Spleen (tissue), 11 donors: ENCODE results near the gene LGR6. TPM values are rescaled to one million over a fixed set of nuclear protein-coding genes. Genes with fewer than 3 reads are reported as not detected.

Experiments used
- DNase-seq: peaks from one replicate; pipeline ENCODE4 v3.0.0-alpha.2; 2020
- H3K27ac ChIP-seq, 8 donors: fragments of 200-600 bp; sonication (generic) in 7 of 8; 1 replicate in 4 of 8; 2 replicates in 4 of 8; pipeline versions ENCODE4 v1.5.0 to v1.8.0; 2016 to 2021; ENCODE audit warnings: inconsistent platforms in 4 of 8, mild to moderate bottlenecking in 4 of 8, moderate library complexity in 1 of 8
- H3K27me3 ChIP-seq, 7 donors: fragments of 200-600 bp; sonication (generic) in 6 of 7; replicated peaks in 1 of 7; 1 replicate in 4 of 7; 2 replicates in 3 of 7; pipeline versions ENCODE4 v1.5.0 to v1.8.0; 2016 to 2021; ENCODE audit warnings: inconsistent platforms in 3 of 7, mild to moderate bottlenecking in 1 of 7
- H3K36me3 ChIP-seq, 6 donors: fragments of 200-600 bp; sonication (generic) in 5 of 6; 1 replicate in 4 of 6; 2 replicates in 2 of 6; pipeline versions ENCODE4 v1.5.0 to v1.8.0; 2016 to 2021; ENCODE audit warnings: inconsistent platforms in 2 of 6
- H3K4me1 ChIP-seq, 6 donors: fragments of 200-600 bp; sonication (generic) in 5 of 6; 1 replicate in 3 of 6; 2 replicates in 3 of 6; pipeline versions ENCODE4 v1.5.0 to v1.8.0; 2016 to 2021; ENCODE audit warnings: inconsistent platforms in 3 of 6
- H3K4me3 ChIP-seq, 8 donors: fragments of 200-600 bp; sonication (generic) in 7 of 8; 1 replicate in 4 of 8; 2 replicates in 4 of 8; pipeline versions ENCODE4 v1.5.0 to v1.8.0; 2016 to 2021; ENCODE audit warnings: inconsistent platforms in 4 of 8, mild to moderate bottlenecking in 4 of 8, moderate library complexity in 2 of 8
- H3K9me3 ChIP-seq, 8 donors: fragments of 200-600 bp; sonication (generic) in 7 of 8; 1 replicate in 4 of 8; 2 replicates in 4 of 8; pipeline versions ENCODE4 v1.5.0 to v1.8.0; 2016 to 2021; ENCODE audit warnings: inconsistent platforms in 4 of 8
- POLR2A ChIP-seq, 3 donors: fragments of 450-650 bp; IDR thresholded peaks; one replicate each; pipeline ENCODE4 v1.5.1; 2017; ENCODE audit warnings: antibody characterized with exemption in 3 of 3, mild to moderate bottlenecking in 1 of 3
- POLR2AphosphoS5 ChIP-seq, 3 donors: sonication (generic); formaldehyde crosslinking; IDR thresholded peaks; one replicate each; pipeline ENCODE4 v1.5.1; 2017; ENCODE audit warnings: antibody characterized with exemption in 3 of 3
- whole genome bisulfite sequencing, 5 donors: extraction: QIAGEN DNeasy Blood & Tissue Kit in 3 of 5; methylation state at CpG; one replicate each; pipeline versions ENCODE4 v1.1.5 to v1.1.7; 2013 to 2018; 5-methylcytosine and 5-hydroxymethylcytosine counted together
- intact Hi-C: fragments of 100-400 bp; cut with DNase I; formaldehyde crosslinking; loops from one replicate; pipeline ENCODE4 v1.15.0; 2023; ENCODE audit warnings: low total_unique reads
- polyA plus RNA-seq, 3 donors: library from polyadenylated mRNA; stranded (reverse); fragments of 200-250 nt; gene quantifications; one replicate each; pipeline ENCODE4 v1.2.1, GENCODE V29; 2013
- total RNA-seq, 7 donors: library from RNA; depleted of rRNA in 3 of 7; stranded (reverse); fragments of >200 nt in 3 of 7; fragmentation: NEBNext Ultra II Directional in 4 of 7; extraction: Animal tissue kit (Norgen Biotek cat#: 25700) in 4 of 7; gene quantifications; one replicate each; pipeline versions ENCODE4 v1.1.0 to v1.2.1, GENCODE V29; 2016 to 2021
- TF ChIP-seq, protein P1 (sequence below), 11 experiments: fragments of 200-600 bp in 7 of 11; fragments of 450-650 bp in 4 of 11; sonication (generic) in 4 of 11; IDR thresholded peaks in 8 of 11; conservative IDR thresholded peaks in 3 of 11; 1 replicate in 7 of 11; 2 replicates in 4 of 11; pipeline versions ENCODE4 v1.4.0 to v1.8.0; 2016 to 2021; ENCODE audit warnings: antibody characterized with exemption in 11 of 11, inconsistent platforms in 4 of 11, mild to moderate bottlenecking in 1 of 11
- donor health status: healthy with polysubstance abuse.
- donor health status: DM: no; HTN: no; CAD: no; lungs with moderate emphysema.
- donor health status: DM: no; HTN: no; CAD: no.
- donor health status: Bipolar disorder and iron deficiency.
- donor health status: healthy.
- donor health status: DM: no; HTN: no; CAD: no.
- donor health status: DM: yes; HTN: yes; CAD: no.

Gene LGR6
- total and polyA plus RNA-seq, 10 donors = 0.61 to 24.5 (median 5.3) TPM

DNA sequence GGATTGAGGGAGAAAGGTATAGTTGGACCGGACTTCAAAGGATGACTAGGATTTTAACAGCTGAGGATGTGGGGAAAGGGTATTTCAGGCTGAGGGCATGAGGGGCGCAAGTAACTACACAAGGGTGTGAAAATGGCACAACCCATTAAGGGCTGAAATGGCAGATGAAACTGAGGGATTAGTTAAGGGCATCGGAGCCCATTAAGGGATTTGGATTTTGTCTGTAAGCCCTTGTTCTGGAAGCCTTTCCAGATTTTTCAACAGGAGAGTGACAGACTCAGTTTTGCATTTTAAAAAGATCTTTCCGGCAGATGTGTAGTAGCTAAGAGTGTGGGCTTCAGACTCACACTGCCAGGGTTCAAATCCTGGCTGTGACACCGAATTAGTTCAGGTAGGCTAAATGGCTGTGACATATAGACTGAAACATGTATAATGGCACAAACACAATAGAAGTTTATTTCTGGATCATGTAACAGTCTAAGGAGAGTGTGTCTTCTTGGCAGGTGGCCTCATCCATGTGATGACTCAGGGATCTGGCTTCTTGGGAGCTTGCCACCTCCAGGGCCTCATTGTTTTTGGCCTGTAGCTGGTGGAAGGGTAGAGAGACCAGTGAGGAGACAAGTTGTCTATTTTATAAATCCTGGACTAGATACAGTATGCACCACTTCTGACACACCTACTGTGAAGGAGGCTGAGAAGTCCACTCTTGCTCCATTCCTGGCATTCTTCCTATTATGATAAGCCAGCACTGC is 98.5 kb downstream of the LGR6 start:
- WGBS, 5 donors = 86 to 97% (median 90%) methylated on average over 5 of the region's 5 CpGs
- TF ChIP-seq, protein P1, sequence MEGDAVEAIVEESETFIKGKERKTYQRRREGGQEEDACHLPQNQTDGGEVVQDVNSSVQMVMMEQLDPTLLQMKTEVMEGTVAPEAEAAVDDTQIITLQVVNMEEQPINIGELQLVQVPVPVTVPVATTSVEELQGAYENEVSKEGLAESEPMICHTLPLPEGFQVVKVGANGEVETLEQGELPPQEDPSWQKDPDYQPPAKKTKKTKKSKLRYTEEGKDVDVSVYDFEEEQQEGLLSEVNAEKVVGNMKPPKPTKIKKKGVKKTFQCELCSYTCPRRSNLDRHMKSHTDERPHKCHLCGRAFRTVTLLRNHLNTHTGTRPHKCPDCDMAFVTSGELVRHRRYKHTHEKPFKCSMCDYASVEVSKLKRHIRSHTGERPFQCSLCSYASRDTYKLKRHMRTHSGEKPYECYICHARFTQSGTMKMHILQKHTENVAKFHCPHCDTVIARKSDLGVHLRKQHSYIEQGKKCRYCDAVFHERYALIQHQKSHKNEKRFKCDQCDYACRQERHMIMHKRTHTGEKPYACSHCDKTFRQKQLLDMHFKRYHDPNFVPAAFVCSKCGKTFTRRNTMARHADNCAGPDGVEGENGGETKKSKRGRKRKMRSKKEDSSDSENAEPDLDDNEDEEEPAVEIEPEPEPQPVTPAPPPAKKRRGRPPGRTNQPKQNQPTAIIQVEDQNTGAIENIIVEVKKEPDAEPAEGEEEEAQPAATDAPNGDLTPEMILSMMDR (IDR thresholded peaks at IDR 0.05 in 8 of 11, conservative IDR thresholded peaks at IDR 0.05 in 3 of 11) = no peak
- H3K27me3 ChIP-seq = no peaks in the 10 kb centered on the region
- DNase-seq = peak; percentile 3
- peak overlapping the region in 2 of 8 donors; percentile 6 to 20 for H3K27ac ChIP-seq
- H3K9me3 ChIP-seq = no peaks in the 10 kb centered on the region
- no peak overlapping the region for H3K4me3 ChIP-seq
- no peaks in the 10 kb centered on the region for H3K36me3 ChIP-seq
- intact Hi-C loops = no loop called here
- peaks cover 0 to 22% (median 4%) of the 10 kb centered on the region in 6 donors for H3K4me1 ChIP-seq

DNA sequence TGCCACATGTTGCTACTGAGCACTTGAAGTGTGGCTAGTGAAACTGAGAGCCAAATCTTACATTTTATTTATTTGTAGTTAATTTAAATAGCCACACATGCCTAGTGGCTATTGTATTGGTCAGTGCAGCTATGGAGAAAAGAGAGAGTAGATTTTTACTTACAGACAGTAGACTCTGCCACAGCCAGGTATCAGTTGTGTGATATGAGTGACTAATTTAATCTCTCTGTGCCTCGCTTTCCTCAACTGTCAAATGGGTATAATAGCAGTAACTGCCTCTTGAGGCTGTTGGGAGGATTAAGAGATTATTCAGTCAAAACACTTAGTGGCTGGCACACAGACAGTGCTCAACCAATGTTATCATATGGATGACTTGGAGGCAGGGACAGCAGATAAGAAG is 99.2 kb downstream of the LGR6 start:
- no peak for TF ChIP-seq POLR2A (IDR thresholded peaks at IDR 0.05)
- TF ChIP-seq POLR2AphosphoS5 (IDR thresholded peaks at IDR 0.05) = no peak
- TF ChIP-seq, protein P1 (IDR thresholded peaks at IDR 0.05 in 8 of 11, conservative IDR thresholded peaks at IDR 0.05 in 3 of 11) = no peak
- peak overlapping the region in 2 of 8 donors; percentile 6 to 20 for H3K27ac ChIP-seq
- H3K4me3 ChIP-seq = no peak overlapping the region
- H3K27me3 ChIP-seq = no peaks in the 10 kb centered on the region
- 93 to 100% (median 94%) methylated on average over 1 of the region's 1 CpG for WGBS, 5 donors
- DNase-seq = no peak
- H3K4me1 ChIP-seq = peaks cover 0 to 22% (median 2%) of the 10 kb centered on the region in 6 donors
- no peaks in the 10 kb centered on the region for H3K9me3 ChIP-seq
- intact Hi-C loops = no loop called here
- H3K36me3 ChIP-seq = no peaks in the 10 kb centered on the region

DNA sequence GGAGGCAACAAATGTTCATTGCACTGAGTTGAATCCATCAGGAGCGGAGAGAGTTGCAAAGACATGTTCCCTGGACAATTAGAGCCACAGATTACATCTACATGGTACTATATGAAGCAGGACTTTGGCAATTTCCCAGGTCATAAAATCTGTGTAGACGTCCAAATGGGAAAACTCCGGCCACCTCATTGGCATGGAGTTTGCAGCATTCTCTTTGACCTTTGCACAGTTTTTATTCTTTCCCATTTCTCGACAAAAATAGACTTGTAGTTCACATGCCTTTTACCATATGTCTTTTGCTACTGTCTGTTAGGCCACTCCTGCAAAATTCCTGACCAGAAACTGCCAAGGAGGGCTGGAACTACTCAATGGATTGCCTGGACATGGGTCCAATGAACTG is 100.0 kb downstream of the LGR6 start:
- intact Hi-C loops = no loop called here
- TF ChIP-seq POLR2AphosphoS5 (IDR thresholded peaks at IDR 0.05) (no peak), POLR2A (IDR thresholded peaks at IDR 0.05) (no peak)
- TF ChIP-seq, protein P1 (IDR thresholded peaks at IDR 0.05 in 8 of 11, conservative IDR thresholded peaks at IDR 0.05 in 3 of 11) = no peak
- H3K27ac ChIP-seq = peak overlapping the region in 2 of 8 donors; percentile 6 to 20
- H3K4me1 ChIP-seq = peaks cover 0 to 22% (median 2%) of the 10 kb centered on the region in 6 donors
- no peaks in the 10 kb centered on the region for H3K27me3 ChIP-seq
- no peaks in the 10 kb centered on the region for H3K9me3 ChIP-seq
- H3K36me3 ChIP-seq = no peaks in the 10 kb centered on the region
- no peak for DNase-seq
- H3K4me3 ChIP-seq = no peak overlapping the region
- 79 to 87% (median 84%) methylated on average over 4 of the region's 4 CpGs for WGBS, 5 donors

DNA sequence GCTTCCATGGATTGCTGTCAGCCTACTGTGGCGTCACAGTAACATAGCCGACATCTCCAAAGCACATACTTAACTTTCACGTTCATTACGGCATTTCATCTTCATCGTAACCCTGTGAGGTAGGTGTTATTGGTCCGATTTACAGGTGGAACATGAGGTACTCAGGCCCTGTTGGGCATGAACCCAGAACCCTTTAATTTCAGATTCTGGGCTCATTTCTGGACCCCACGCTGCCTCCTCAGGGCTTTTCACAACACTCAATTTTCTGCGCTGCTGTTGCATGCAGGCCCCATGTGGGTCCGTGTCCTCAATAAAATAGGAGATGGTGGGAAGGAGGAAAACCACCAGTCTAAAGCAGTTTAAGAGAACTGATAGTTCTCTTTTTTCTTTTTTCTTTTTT is 108.6 kb downstream of the LGR6 start:
- TF ChIP-seq POLR2A (IDR thresholded peaks at IDR 0.05) (no peak), POLR2AphosphoS5 (IDR thresholded peaks at IDR 0.05) (no peak)
- TF ChIP-seq, protein P1 (IDR thresholded peaks at IDR 0.05 in 8 of 11, conservative IDR thresholded peaks at IDR 0.05 in 3 of 11) = no peak
- no peaks in the 10 kb centered on the region for H3K9me3 ChIP-seq
- 93 to 97% (median 95%) methylated on average over 9 of the region's 9 CpGs for WGBS, 5 donors
- intact Hi-C loops = no loop called here
- no peak overlapping the region for H3K27ac ChIP-seq
- DNase-seq = no peak
- no peaks in the 10 kb centered on the region for H3K36me3 ChIP-seq
- H3K27me3 ChIP-seq = no peaks in the 10 kb centered on the region
- H3K4me1 ChIP-seq = peaks cover 0 to 6% (median 0%) of the 10 kb centered on the region in 6 donors
- no peak overlapping the region for H3K4me3 ChIP-seq
